D341Med (cell line): ENCODE results near the gene CASP9.
A peak's percentile ranks its signal among the peaks of the same experiment; 100 is the strongest.
"Not testable (repeated sequence)": the region's sequence is repeated elsewhere in the genome, so short reads cannot be mapped to it uniquely, and the experiment has no call there.

Source experiments
- DNase-seq: peaks from one replicate; pipeline ENCODE4 v3.0.0; 2012; ENCODE audit warnings: low spot score

Gene CASP9

GRCh38 chr1:15525050-15526020 lies 1.3 kb upstream of the CASP9 start:
- DNase-seq: no peak

GRCh38 chr1:15524283-15525049 lies 451 bp upstream of the CASP9 start:
- DNase-seq: peak; percentile 92

DNA sequence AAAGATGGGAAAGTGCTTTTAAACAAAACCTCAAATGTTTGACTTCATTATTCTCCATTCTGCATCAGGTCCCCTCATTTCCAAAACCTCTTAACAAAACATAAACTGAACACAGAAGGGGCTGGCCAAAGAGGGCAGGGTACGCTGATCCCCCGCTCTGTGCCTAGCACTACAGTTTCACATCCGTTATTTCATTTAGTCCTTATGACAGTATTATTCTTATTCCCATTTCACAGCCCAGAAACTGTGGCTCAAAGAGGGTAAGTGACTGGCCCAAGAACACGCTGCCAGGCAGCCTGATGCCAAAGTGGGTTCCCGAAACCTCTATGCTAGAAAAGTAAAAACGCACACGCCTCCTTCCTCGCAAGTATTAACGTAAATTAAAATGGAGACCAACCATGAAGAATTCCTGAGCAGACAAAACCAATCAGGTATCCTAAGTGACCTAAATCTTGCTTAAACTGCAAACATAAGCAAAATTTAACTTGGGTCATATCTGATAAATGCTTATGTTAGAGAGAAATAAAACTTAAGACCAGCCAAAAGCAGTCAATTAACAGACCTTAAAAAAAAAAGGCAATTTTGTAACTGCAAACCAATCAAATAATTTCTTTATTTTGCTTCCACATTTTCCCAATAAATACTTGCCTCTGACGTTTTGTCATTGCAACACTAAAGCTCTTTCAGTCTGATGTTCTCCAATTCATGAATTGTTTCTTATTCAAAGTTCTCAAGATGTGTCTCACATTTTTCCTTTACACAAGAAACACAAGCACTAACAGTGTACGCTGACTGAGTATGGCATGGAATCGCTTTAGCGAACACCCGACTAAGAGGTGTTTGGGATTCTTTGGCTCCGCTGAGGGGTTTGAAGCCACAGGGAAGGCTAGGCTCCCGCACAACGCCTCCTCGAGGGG lies 653 bp downstream of the CASP9 start:
- no peak for DNase-seq

- DNase-seq: no peak
These were observed 1.5 kb downstream of the CASP9 start for GRCh38 chr1:15522551-15522950.

- not testable (repeated sequence) for DNase-seq
These were observed 2.7 kb downstream of the CASP9 start for GRCh38 chr1:15521206-15521906.

DNA sequence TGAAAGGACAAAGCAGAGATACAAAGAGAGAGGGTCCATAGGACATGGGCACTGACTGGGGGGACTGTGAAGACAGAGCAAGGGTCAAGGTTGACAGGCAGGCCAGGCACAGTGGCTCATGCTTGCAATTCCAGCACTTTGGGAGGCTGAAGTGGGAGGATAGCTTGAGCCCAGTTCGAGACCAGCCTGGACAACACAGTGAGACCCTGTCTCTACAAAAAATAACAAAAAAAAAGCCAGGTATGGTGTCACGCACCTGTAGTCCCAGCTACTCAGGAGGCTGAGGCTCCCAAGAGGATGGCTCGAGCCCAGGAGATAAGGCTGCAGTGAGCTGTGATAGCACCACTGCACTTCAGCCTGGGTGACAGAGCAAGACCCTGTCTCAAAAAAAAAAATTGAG lies 4.4 kb downstream of the CASP9 start:
- no peak for DNase-seq

GRCh38 chr1:15515022-15515663 lies 8.9 kb downstream of the CASP9 start:
- DNase-seq: no peak

GRCh38 chr1:15514557-15514956 lies 9.5 kb downstream of the CASP9 start:
- not testable (repeated sequence) for DNase-seq

- DNase-seq: no peak
These were observed 10.1 kb downstream of the CASP9 start for GRCh38 chr1:15513919-15514318.

GRCh38 chr1:15513192-15513591 lies 10.8 kb downstream of the CASP9 start:
- DNase-seq: no peak

GRCh38 chr1:15510611-15511405 lies 13.2 kb downstream of the CASP9 start:
- DNase-seq: no peak

DNA sequence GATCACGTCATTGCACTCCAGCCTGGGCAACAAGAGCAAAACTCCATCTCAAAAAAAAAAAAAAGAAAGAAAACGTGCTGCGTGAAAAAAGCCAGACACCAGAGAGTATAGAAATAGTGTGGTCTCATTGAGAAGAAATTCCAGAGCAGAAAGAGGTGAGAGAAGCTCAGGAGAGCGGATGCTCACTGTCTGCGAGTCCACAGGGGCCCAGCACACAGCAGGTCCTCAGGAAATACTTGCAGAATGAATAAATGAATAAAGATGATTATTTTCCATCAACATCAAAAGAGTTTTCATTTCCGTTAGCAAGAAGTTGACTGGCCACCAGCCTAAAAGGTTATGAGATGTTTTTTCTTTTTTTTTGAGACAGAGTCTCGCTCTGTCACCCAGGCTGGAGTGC lies 14.4 kb downstream of the CASP9 start:
- DNase-seq: no peak

- DNase-seq: no peak
These were observed 15.1 kb downstream of the CASP9 start for GRCh38 chr1:15508700-15509487.

DNA sequence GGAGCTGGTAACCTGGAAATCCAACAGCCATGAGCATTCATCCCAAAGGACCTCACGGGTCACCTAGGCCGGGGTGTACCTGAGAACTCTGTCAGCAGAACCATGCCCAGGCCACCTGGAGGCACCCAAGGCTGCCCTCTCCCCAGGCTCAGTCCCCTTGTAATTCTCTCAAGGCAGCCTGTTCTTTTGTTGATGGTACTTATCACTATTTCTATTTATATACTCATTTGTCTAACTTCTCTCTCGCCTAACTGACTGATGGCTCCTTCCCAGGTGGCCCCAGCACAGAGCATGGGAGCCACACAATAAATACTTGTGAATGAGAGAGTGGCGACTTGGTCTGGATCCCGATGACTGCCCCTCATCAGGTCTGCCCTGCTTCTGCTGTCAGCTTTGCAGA lies 16.7 kb downstream of the CASP9 start:
- no peak for DNase-seq

- no peak for DNase-seq
These were observed 17.2 kb downstream of the CASP9 start for GRCh38 chr1:15506831-15507230.

DNA sequence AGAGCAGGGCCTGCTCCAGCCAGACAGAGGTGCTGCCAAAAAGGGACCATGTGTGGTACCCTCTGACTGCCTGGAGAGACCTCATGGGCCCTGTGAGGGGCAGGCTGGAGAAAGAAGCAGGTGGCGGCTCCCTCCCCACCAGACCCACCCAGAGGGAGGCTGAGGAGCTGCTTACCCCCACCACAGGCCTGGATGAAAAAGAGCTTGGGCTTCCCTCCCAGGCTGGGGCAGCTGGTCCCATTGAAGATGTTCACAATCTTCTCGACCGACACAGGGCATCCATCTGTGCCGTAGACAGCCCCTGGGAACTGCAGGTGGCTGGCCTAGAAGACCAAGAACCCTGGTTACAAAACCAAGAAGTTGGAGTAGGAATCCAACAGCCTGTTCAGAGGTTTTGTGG lies 19.6 kb downstream of the CASP9 start:
- DNase-seq: no peak

DNA sequence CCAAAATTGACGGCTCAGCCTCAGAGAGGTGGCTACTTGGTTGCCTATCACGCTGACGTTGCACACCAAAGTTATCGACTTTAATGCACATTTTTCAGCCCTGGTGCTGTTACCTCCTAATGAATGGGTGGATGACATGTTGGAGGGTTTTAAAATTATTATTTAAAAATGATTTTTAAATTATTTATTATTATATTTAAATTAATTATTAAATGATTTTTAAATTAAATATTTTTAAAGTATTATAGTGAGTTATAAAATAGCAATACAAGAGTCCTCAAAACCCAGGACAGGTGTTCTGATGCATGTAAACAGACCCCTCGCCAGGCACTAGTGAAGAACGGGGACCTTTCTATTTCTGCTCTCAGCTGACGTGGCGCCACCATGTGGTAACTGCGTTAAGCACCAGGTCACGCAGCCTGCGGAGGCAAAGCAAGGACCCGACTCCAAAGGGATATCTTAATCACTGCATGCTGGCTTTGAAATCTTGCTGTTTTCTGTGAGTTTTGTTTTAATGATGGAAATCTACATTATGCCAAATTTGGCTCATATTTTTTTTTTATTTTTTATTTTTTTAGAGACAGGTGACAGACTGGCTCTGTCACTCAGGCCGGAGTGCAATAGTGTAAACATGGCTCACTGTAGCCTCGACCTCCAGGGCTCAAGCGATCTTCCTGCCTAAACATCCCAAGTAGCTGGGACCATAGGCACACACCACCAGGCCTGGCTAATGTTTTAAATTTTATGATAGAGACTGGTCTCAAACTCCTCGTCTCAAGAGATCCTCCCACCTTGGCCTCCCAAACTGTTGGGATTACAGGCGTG lies 22.6 kb downstream of the CASP9 start:
- peak; percentile 85 for DNase-seq
